ENCODE measurements around the gene SHF.

- TF ChIP-seq POLR2A (IDR thresholded peaks at IDR 0.05) (no peak), CTCF (IDR thresholded peaks at IDR 0.05) (no peak), POLR2AphosphoS5 (IDR thresholded peaks at IDR 0.05) (no peak), EP300 (IDR thresholded peaks at IDR 0.05) (no peak)
Observed at GRCh38 chr15:45141386-45141785, 46.4 kb downstream of the SHF start.
